ENCODE data around the gene NCBP2L.

NCBP2L gene

DNA sequence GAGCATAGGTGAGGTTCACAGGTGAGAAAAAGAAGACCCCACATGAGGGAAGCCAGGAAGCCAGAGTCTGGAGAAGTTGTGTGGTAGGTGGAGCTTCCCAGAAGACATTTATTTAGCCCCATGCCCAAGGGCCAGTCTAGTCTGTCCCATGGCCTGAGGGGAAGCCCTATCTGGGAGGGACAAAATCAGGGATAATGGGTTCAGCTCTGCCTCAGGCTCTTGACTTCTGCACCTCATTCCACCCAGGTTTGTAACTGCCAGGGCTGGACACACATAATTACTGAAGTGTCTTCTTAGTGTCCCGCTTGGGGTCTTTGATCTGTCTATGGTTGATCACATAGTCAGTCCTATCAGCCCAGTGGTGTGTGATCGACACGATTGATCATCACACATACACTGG, 38.0 kb upstream of the NCBP2L start:
- TF ChIP-seq CTCF (IDR thresholded peaks at IDR 0.05; ENCODE audit: insufficient read depth, low read length, missing control alignments), result no peak
- ChIA-PET POLR2A (no interaction called here), CTCF (no interaction called here)
- H3K4me3 ChIP-seq (ENCODE audit: low read depth, low read length), result no peak overlapping the region
- no peak for DNase-seq (ENCODE audit: low read depth, low spot score)

GRCh38 chrX:107741404-107741790, 36.1 kb upstream of the NCBP2L start:
- DNase-seq (ENCODE audit: low read depth, low spot score), result no peak
- CTCF ChIA-PET, result interaction anchor here (1.1 kb wide), 1 partner anchor 12 kb away, joined by 4 read pairs; no protein-coding TSS in a partner anchor
- no peak overlapping the region for H3K4me3 ChIP-seq (ENCODE audit: low read depth, low read length)
- POLR2A ChIA-PET, result interaction anchor here (1.5 kb wide), 1 partner anchor 25 kb away, joined by 3 read pairs; no protein-coding TSS in a partner anchor
- TF ChIP-seq CTCF (IDR thresholded peaks at IDR 0.05; ENCODE audit: insufficient read depth, low read length, missing control alignments), result no peak

DNA sequence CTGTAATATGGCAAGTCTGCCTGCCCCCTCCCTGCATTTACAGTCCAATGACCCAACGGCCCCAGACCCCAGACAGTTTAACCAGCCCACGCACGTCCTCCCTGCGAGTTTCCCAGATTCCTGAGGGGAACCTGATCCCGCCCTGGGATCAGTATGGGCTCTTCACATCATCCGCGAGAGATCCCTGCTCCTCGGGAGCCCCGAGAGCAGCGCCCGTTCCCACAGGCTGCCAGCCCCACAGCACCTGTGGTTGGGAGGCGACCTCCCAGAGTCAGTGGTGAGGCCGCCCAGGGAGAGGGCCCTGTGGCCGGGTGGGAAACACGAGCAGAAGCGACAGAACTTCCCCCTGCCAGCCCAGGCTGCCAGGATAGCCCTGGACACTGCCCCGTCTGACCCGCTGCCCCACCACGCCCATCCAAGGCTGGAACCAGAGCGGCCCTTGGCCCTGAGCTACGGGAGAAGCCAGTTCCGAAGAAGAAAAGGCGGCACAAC, 34.8 kb upstream of the NCBP2L start:
- POLR2A ChIA-PET, result no interaction called here

GRCh38 chrX:107743995-107744394, 33.5 kb upstream of the NCBP2L start:
- ChIA-PET POLR2A (no interaction called here), CTCF (no interaction called here)

More for the DNA sequence above, 34.8 kb upstream of the NCBP2L start:
- CTCF ChIA-PET, result no interaction called here
- no peak for DNase-seq (ENCODE audit: low read depth, low spot score)
- H3K4me3 ChIP-seq (ENCODE audit: low read depth, low read length), result no peak overlapping the region
- no peak for TF ChIP-seq CTCF (IDR thresholded peaks at IDR 0.05; ENCODE audit: insufficient read depth, low read length, missing control alignments)

GRCh38 chrX:107744868-107745267, 32.7 kb upstream of the NCBP2L start:
- ChIA-PET POLR2A (no interaction called here), CTCF (no interaction called here)
- TF ChIP-seq CTCF (IDR thresholded peaks at IDR 0.05; ENCODE audit: insufficient read depth, low read length, missing control alignments), result no peak

More at GRCh38 chrX:107743995-107744394, 33.5 kb upstream of the NCBP2L start:
- DNase-seq (ENCODE audit: low read depth, low spot score), result no peak
- TF ChIP-seq CTCF (IDR thresholded peaks at IDR 0.05; ENCODE audit: insufficient read depth, low read length, missing control alignments), result no peak
- no peak overlapping the region for H3K4me3 ChIP-seq (ENCODE audit: low read depth, low read length)

GRCh38 chrX:107747596-107748161, 29.9 kb upstream of the NCBP2L start:
- ChIA-PET POLR2A (no interaction called here), CTCF (interaction anchor here (0.6 to 2.1 kb wide), 3 partner anchors 30 to 88 kb away, joined by 3 to 6 read pairs (median 4); partner anchors contain the start of gene NCBP2L)
- no peak overlapping the region for H3K4me3 ChIP-seq (ENCODE audit: low read depth, low read length)
- no peak for TF ChIP-seq CTCF (IDR thresholded peaks at IDR 0.05; ENCODE audit: insufficient read depth, low read length, missing control alignments)
- DNase-seq (ENCODE audit: low read depth, low spot score), result no peak

More at GRCh38 chrX:107744868-107745267, 32.7 kb upstream of the NCBP2L start:
- DNase-seq (ENCODE audit: low read depth, low spot score), result no peak
- H3K4me3 ChIP-seq (ENCODE audit: low read depth, low read length), result no peak overlapping the region

All from AG04449 (cell line).